ENCODE data around the gene TSPAN18. TPM values are rescaled to one million over a fixed set of nuclear protein-coding genes. Genes with fewer than 3 reads are reported as not detected.

TSPAN18 gene
- total and polyA plus RNA-seq, 7 donors = 5.2 to 21.7 (median 8.0) TPM

DNA sequence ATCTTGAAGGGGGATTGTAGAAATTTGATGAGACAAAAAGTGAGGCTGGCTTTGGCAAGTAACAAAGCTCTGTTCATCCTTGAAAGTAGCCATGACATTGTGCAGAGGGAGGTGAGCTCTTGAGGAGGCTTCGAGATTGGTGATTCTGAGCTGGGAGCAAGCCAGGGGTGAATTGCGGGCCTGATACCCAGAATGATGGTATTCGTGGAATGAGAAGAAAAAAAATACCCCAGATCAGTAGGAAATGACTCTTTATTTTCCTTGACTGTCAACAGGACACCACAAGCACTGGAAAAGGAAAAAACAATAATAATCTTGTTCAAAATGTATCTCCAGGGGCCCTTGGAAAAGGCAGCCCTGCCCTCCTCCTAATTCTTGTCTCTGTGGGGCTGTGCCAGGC, 62.7 kb downstream of the TSPAN18 start:
- TF ChIP-seq, protein P1, sequence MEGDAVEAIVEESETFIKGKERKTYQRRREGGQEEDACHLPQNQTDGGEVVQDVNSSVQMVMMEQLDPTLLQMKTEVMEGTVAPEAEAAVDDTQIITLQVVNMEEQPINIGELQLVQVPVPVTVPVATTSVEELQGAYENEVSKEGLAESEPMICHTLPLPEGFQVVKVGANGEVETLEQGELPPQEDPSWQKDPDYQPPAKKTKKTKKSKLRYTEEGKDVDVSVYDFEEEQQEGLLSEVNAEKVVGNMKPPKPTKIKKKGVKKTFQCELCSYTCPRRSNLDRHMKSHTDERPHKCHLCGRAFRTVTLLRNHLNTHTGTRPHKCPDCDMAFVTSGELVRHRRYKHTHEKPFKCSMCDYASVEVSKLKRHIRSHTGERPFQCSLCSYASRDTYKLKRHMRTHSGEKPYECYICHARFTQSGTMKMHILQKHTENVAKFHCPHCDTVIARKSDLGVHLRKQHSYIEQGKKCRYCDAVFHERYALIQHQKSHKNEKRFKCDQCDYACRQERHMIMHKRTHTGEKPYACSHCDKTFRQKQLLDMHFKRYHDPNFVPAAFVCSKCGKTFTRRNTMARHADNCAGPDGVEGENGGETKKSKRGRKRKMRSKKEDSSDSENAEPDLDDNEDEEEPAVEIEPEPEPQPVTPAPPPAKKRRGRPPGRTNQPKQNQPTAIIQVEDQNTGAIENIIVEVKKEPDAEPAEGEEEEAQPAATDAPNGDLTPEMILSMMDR (IDR thresholded peaks at IDR 0.05) = no peak
- WGBS, 3 donors = 46 to 53% (median 51%) methylated on average over 3 of the region's 3 CpGs
- H3K9me3 ChIP-seq = no peaks in the 10 kb centered on the region
- no peak for DNase-seq
- no peak overlapping the region for H3K4me3 ChIP-seq
- peaks cover 0 to 24% (median under 1%) of the 10 kb centered on the region in 3 donors for H3K27me3 ChIP-seq (ENCODE audit: insufficient read depth in 3 of 3, low read length in 2 of 3)
- no peaks in the 10 kb centered on the region for H3K4me1 ChIP-seq
- no peaks in the 10 kb centered on the region for H3K36me3 ChIP-seq (ENCODE audit: insufficient read depth in 1 of 2, low read depth in 1 of 2)
- intact Hi-C loops (cut with DNase I) = no loop called here
- no peak overlapping the region for H3K27ac ChIP-seq
- no peak for ATAC-seq

DNA sequence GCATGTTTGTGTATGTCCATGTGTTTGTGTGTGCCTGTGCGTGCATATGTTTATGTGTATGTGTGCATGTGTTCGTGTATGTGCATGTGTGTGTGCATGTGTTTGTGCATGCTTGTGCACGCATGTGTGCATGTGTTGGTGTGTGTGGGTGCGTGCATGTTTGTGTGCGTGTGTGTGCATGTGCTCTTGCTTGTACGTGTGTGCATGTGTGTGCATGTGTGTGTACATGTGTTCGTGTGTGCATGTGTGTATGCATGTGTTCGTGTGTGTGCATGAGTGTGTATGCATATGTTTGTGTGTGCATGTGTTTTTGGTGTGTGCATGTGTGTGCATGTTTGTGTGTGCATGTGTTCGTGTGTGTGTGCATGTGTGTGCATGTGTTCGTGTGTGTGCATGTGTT, 63.4 kb downstream of the TSPAN18 start:
- TF ChIP-seq, protein P1 (IDR thresholded peaks at IDR 0.05) = no peak
- WGBS, 3 donors = 90 to 95% (median 94%) methylated on average over 10 of the region's 10 CpGs
- intact Hi-C loops (cut with DNase I) = no loop called here
- no peaks in the 10 kb centered on the region for H3K4me1 ChIP-seq
- no peaks in the 10 kb centered on the region for H3K36me3 ChIP-seq (ENCODE audit: insufficient read depth in 1 of 2, low read depth in 1 of 2)
- ATAC-seq (no peak), DNase-seq (no peak)
- H3K27ac ChIP-seq = no peak overlapping the region
- peaks cover 0 to 24% (median 0%) of the 10 kb centered on the region in 3 donors for H3K27me3 ChIP-seq (ENCODE audit: insufficient read depth in 3 of 3, low read length in 2 of 3)
- H3K9me3 ChIP-seq = no peaks in the 10 kb centered on the region
- no peak overlapping the region for H3K4me3 ChIP-seq

DNA sequence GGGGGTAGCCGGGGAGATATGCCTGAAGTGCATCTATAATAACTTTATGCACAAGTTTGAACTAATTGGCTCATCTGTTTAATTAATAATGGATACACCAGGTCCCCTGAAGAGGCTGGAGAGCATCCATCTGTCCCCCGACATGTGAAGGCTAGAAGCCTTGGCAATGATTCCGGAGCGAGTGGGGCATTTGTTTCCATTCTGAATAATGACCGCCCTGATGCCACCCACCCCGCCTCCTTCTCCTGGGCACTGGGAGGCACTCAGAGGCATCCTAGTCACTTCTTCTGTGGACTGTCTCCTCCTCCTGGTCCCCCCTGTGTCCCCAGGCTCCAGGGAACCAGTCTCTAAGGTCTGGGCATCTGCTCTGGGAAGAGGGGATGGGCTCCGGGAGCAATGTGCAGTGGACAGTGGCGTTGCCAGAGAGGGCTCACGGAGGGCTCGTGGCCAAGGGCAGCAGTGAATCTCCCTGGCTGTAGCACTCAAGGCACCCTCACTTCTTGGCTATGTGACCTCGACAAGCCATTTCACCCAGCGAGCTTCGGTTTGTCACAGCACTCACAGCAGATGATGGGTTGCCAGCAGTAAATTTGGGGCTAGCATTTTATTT, 64.7 kb downstream of the TSPAN18 start:
- Histone ChIP-seq H3K4me1 (no peaks in the 10 kb centered on the region), H3K27me3 (ENCODE audit: insufficient read depth in 3 of 3, low read length in 2 of 3) (peaks cover 0 to 20% (median 0%) of the 10 kb centered on the region in 3 donors), H3K36me3 (ENCODE audit: insufficient read depth in 1 of 2, low read depth in 1 of 2) (no peaks in the 10 kb centered on the region), H3K4me3 (no peak overlapping the region), H3K9me3 (no peaks in the 10 kb centered on the region), H3K27ac (no peak overlapping the region)
- intact Hi-C loops (cut with DNase I) = no loop called here
- WGBS, 3 donors = 52 to 60% (median 56%) methylated on average over 13 of the region's 13 CpGs
- no peak for ATAC-seq
- no peak for DNase-seq
- TF ChIP-seq, protein P1 (IDR thresholded peaks at IDR 0.05) = no peak

DNA sequence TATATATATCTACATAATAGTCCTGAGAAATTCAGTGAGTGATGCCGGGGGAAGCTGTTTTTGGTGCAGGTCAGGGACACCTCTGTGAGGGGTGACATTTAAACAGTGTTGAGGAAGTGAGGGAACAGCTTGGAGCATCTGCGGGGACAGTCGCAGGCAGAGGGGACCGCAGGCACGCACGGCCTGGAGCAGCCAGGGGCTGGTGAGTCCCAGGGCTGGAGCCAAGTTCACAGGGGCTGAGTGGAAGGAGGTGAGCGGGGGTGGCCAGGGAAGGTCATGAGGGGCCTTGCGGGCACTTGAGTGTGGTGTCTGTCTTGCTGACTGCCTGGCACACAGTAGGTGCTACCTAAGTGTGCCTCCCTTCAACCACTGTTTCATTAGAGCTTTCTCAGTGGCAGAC, 65.4 kb downstream of the TSPAN18 start:
- no peaks in the 10 kb centered on the region for H3K36me3 ChIP-seq (ENCODE audit: insufficient read depth in 1 of 2, low read depth in 1 of 2)
- no peak overlapping the region for H3K27ac ChIP-seq
- peaks cover 0 to 17% (median 2%) of the 10 kb centered on the region in 3 donors for H3K27me3 ChIP-seq (ENCODE audit: insufficient read depth in 3 of 3, low read length in 2 of 3)
- no peak overlapping the region for H3K4me3 ChIP-seq
- DNase-seq = no peak
- no peaks in the 10 kb centered on the region for H3K4me1 ChIP-seq
- TF ChIP-seq, protein P1 (IDR thresholded peaks at IDR 0.05) = no peak
- H3K9me3 ChIP-seq = no peaks in the 10 kb centered on the region
- WGBS, 3 donors = 86 to 88% (median 88%) methylated on average over 8 of the region's 8 CpGs
- no peak for ATAC-seq
- intact Hi-C loops (cut with DNase I) = no loop called here
